Activated CD8-positive, alpha-beta T cell treated with anti-CD3 and anti-CD28 coated beads for 36 hours (primary cell): ENCODE measurements around the gene PTPRN2. TPM values are rescaled to one million over a fixed set of nuclear protein-coding genes. Genes with fewer than 3 reads are reported as not detected.

Experiments
- ATAC-seq: fragments of 200-7000 bp; cut with Tn5 transposase; one replicate; pipeline ENCODE4 v1.10.0; 2021; ENCODE audit warnings: mild to moderate bottlenecking, moderate library complexity
- CTCF ChIA-PET: fragments of 350-600 bp; sonication (Branson Sonifier 250); formaldehyde crosslinking; loops from one replicate; lab custom pipeline; 2021; ENCODE audit warnings: antibody characterized with exemption; lab: Charles Lee
- POLR2A ChIA-PET: fragments of 350-600 bp; sonication (Branson Sonifier 250); formaldehyde crosslinking; loops from one replicate; lab custom pipeline; 2021; ENCODE audit warnings: antibody characterized with exemption; lab: Charles Lee
- DNase-seq: peaks from one replicate; pipeline ENCODE4 v3.0.0-alpha.2; 2020
- H3K27ac Mint-ChIP-seq: one replicate; pipeline ENCODE4 v1.8.0; 2021; ENCODE audit warnings: mild to moderate bottlenecking, mixed read lengths
- H3K27me3 Mint-ChIP-seq: one replicate; pipeline ENCODE4 v1.8.0; 2021; ENCODE audit warnings: mixed read lengths
- H3K36me3 Mint-ChIP-seq: one replicate; pipeline ENCODE4 v1.8.0; 2021; ENCODE audit warnings: low read depth, mixed read lengths
- H3K4me1 Mint-ChIP-seq: one replicate; pipeline ENCODE4 v1.8.0; 2021; ENCODE audit warnings: low read depth, mixed read lengths
- H3K4me3 Mint-ChIP-seq: one replicate; pipeline ENCODE4 v1.8.0; 2021; ENCODE audit warnings: mild to moderate bottlenecking, moderate library complexity, mixed read lengths
- H3K9me3 Mint-ChIP-seq: one replicate; pipeline ENCODE4 v1.8.0; 2021; ENCODE audit warnings: mixed read lengths
- CTCF ChIP-seq: fragments of 200-600 bp; IDR thresholded peaks from one replicate; pipeline ENCODE4 v1.8.0; 2022; ENCODE audit warnings: antibody characterized with exemption, mild to moderate bottlenecking
- intact Hi-C: fragments of 100-400 bp; cut with micrococcal nuclease; formaldehyde crosslinking; loops from one replicate; pipeline ENCODE4 v1.10.0; 2022
- total RNA-seq, 2 experiments: library from RNA; stranded (reverse); gene quantifications; one replicate each; pipeline ENCODE4 v1.2.3, GENCODE V29; 2021

The PTPRN2 gene
- total RNA-seq, 2 experiments from 2014 or later, result 0.49 to 0.65 TPM

- H3K9me3 Mint-ChIP-seq, result peaks cover under 1% of the 10 kb centered on the region
- DNase-seq, result no peak
- no peak for TF ChIP-seq CTCF
- ChIA-PET POLR2A (interaction anchor here (0.5 kb wide), 1 partner anchor 411 kb away, joined by 4 read pairs; no protein-coding TSS in a partner anchor), CTCF (no interaction called here)
- no peaks in the 10 kb centered on the region for H3K4me1 Mint-ChIP-seq
- no peak overlapping the region for H3K4me3 Mint-ChIP-seq
- peaks cover 2% of the 10 kb centered on the region for H3K27me3 Mint-ChIP-seq
- no peaks in the 10 kb centered on the region for H3K36me3 Mint-ChIP-seq
- no peak overlapping the region for H3K27ac Mint-ChIP-seq
- ATAC-seq, result no peak
- intact Hi-C loops, result no loop called here
These were observed 141.3 kb downstream of the PTPRN2 start for GRCh38 chr7:158446281-158446680.

DNA sequence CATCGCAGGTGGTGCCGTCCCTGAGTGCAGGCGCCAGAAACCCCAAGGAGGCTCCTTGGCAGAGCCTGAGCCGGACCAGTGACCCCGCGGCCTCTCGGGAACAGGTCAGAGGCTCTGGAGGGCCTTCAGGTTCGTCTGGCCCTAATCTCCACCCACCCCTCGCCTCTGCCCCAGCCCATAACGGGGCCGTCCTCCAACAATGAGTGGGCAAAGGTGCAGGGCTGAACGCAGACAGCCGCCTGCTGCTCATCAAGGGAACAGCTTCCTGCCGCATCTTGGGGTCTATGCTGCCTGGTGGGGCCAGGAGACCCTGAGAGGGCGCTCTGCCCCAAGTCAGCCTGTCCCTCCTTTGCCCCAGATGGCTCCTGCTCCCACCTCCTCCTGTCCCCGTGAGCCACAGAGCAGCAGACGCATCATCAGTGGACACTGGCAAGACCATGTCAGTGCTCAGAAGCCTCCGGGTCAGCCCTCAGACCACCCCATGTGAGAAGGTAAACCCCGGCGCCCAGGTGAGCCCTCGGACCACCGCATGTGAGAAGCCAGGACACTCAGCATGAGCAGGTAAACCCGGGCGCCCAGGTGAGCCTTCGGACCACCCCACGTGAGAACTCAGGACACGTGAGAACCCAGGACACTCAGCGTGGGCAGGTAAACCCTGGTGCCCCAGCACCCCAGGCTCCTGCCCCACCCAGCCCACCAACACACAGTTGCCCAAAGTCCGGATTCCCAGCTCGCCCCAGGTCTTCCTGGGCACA, 142.0 kb downstream of the PTPRN2 start:
- peaks cover 2% of the 10 kb centered on the region for H3K9me3 Mint-ChIP-seq
- TF ChIP-seq CTCF, result no peak
- DNase-seq (no peak), ATAC-seq (no peak)
- no peak overlapping the region for H3K27ac Mint-ChIP-seq
- ChIA-PET CTCF (no interaction called here), POLR2A (no interaction called here)
- H3K36me3 Mint-ChIP-seq, result no peaks in the 10 kb centered on the region
- H3K4me1 Mint-ChIP-seq, result no peaks in the 10 kb centered on the region
- H3K27me3 Mint-ChIP-seq, result peaks cover 2% of the 10 kb centered on the region
- no peak overlapping the region for H3K4me3 Mint-ChIP-seq
- intact Hi-C loops, result no loop called here

DNA sequence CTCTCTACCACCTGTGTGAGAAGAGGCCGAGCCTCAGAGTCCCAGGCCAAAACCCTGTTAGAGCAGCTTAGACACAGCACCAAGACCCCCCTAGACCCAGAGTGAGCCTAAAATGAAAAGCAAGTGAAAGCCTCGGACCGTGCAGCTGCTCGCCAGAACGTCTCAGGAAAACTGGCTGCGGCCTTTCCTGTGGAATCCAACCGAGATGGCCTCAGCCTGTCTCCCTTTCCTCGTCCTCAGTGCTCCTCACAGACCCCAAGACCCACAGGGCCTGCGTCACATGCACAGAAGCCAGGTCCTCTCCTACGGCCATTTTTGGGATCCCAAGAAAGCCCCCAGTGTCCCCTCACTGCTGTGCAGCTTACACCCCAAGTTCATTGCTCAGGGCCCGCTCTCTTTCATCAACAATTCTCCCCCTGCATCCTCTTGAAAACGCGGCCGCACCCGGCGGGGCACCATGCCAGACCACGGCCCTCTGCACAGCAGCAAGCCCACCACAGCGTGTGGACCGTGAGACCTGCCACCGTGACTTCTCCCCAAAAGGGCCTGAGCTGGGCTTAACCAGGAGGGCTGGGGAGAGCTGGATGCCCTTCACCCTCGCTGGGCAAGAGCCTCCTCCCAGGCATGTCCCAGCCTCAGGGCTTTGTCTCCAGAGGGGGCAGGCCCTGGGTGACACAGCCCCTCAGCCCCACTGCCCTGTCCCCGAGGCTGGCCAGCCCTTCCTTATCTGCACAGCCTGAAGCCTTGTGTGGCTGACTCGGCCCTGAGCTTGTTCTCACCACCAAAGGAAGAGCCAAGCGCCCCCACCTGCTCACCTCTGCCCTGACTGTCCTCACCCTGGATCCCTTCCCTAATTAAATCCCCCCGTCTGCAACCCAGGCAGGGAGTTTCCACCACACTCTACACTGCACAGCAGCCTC, 142.9 kb downstream of the PTPRN2 start:
- peaks cover 2% of the 10 kb centered on the region for H3K9me3 Mint-ChIP-seq
- intact Hi-C loops, result no loop called here
- DNase-seq (no peak), ATAC-seq (no peak)
- no peak for TF ChIP-seq CTCF
- no peaks in the 10 kb centered on the region for H3K4me1 Mint-ChIP-seq
- ChIA-PET POLR2A (no interaction called here), CTCF (interaction anchor here (1.5 kb wide), 1 partner anchor 23 kb away, joined by 4 read pairs; no protein-coding TSS in a partner anchor)
- H3K4me3 Mint-ChIP-seq, result no peak overlapping the region
- H3K27me3 Mint-ChIP-seq, result no peaks in the 10 kb centered on the region
- no peak overlapping the region for H3K27ac Mint-ChIP-seq
- H3K36me3 Mint-ChIP-seq, result no peaks in the 10 kb centered on the region

DNA sequence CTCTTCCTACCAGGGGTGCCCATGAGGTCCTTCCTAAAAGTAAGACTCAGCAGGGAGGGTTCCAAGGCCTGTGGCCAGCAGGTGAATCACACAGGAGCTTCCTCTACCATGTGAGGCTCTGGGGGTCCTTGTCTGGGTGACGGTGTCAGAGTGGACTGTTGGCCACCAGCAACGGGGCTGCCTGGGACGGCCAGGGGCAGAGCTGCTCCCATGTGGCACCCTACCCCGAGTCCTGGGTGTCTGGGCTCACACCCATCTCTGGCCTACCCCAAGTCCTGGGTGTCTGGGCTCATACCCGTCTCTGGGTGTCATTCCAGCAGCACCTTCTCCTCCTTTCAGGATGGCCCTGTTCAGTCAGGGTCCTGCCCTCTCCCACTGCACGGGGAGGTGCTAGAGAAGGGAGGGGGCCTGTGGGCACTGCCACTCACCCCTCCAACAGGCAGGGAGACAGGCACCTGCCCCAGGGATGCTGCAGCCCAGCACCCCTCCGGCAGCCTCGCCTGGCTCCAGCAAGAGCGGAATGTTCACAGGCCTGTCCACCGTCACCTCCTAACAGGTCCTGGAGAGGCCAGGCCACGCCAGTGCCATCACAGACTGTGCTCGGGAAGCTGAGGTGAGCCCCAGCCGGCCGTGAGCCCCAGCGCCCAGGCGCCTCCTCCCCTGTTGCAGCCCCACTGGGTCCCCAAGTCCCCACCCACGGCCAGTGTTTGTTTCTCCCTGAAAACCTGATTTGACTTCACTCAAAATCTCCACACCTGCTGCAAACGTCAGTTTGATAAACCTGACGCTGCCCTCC, 143.7 kb downstream of the PTPRN2 start:
- Mint-ChIP-seq H3K36me3 (no peaks in the 10 kb centered on the region), H3K27me3 (no peaks in the 10 kb centered on the region), H3K9me3 (peaks cover 2% of the 10 kb centered on the region), H3K4me3 (no peak overlapping the region), H3K27ac (no peak overlapping the region), H3K4me1 (no peaks in the 10 kb centered on the region)
- POLR2A ChIA-PET, result no interaction called here
- ATAC-seq (no peak), DNase-seq (no peak)
- intact Hi-C loops, result no loop called here
- no peak for TF ChIP-seq CTCF
- CTCF ChIA-PET, result interaction anchor here (1.5 kb wide), 1 partner anchor 22 kb away, joined by 4 read pairs; no protein-coding TSS in a partner anchor
